NCI-H2029 treated with DMSO at 0.1 percent for 48 hours (cell line): Measurements from ENCODE around the gene NFIX.
A peak's percentile ranks its signal among the peaks of the same experiment; 100 is the strongest.
"Not testable (repeated sequence)": the region's sequence is repeated elsewhere in the genome, so short reads cannot be mapped to it uniquely, and the experiment has no call there.

Experiments used
- DNase-seq: peaks from one replicate; lab custom pipeline; 2025; lab: John Stamatoyannopoulos, UW

The NFIX gene

DNA sequence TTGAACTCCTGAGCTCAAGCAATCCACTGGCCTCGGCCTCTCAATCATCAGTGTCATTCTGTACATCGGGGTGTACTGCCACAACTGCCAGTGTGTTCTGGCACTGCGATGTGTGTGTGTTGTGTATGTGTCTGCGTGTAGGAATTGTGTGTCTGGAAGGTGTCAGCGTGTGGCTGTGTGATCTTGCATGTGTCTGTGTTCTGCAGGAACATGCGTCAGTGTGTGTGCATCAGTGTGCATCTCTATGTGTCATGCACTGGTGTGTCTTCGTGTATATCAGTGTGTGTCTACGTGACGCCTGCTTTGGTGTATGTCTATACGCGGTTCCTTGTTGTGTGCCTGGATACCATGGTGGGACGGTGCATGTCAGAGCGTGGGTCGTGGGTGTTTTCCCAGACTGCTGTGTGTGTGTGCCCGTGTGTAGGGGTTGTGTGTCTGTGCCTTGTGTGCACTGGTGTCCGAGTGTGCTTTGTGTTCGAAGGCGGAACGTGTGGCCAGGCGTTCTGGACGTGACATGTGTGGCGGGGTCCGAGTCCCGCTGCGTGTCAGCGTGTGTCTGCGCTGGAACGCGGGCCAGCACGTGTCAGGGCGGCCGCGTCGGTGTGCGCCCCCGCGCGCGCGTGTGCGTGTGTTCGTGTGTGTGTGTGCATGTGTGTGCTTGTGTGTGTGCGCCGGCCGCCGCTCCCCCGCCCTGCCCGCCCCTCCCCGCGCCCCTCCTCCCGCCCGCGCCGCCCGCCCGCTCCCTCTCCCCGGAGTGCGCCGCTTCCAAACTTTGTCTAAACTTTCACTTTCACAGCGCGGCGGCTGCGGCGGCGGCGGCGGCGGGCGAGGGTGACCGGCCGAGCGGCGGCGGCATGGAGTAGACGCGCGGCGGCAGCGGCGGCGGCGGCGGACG lies at the start of gene NFIX:
Gene NFIX (plus strand): TSS at position 775 of the 895 bp plus-strand sequence. CDS start 363 bp downstream, outside the sequence.
- no peak for DNase-seq

GRCh38 chr19:12945479-12946091 lies 49.7 kb upstream of the NFIX start, which contains the start of gene RAD23A:
TSS of gene RAD23A (plus strand) at chr19:12945862. CDS start at chr19:12945949, 87 bp downstream.
- DNase-seq = peak; percentile 81

- DNase-seq = peak; percentile 39
These were observed 49.1 kb upstream of the NFIX start for GRCh38 chr19:12946092-12946721.

- no peak for DNase-seq
These were observed 48.4 kb upstream of the NFIX start for GRCh38 chr19:12946731-12947496.

DNA sequence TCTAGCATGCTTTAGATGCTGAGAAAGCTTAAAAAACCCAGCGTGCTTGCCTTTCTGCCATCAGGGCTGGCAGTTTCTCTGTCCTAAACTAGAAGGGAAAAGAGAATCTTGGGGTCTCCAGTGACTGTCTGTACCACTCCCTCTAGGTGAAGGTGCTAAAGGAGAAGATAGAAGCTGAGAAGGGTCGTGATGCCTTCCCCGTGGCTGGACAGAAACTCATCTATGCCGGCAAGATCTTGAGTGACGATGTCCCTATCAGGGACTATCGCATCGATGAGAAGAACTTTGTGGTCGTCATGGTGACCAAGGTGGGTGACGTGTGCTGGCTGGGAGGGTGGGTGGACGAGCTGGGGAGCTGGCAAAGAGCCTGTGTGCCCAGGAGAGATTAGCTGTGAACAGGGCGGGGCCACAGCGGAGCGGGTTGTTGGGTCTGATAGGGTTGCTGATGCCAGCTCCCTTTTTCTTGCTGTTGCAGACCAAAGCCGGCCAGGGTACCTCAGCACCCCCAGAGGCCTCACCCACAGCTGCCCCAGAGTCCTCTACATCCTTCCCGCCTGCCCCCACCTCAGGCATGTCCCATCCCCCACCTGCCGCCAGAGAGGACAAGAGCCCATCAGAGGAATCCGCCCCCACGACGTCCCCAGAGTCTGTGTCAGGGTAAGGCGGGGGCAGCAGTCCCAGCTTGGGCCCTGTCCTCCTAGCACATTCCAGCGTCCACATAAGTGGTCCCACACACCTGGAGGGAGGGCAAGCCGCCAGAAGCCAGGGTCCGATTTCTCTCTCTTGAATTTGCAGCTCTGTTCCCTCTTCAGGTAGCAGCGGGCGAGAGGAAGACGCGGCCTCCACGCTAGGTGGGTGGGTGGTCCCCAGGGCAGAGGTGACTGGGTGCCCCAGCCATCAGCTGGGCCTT lies 47.3 kb upstream of the NFIX start:
- DNase-seq = no peak

DNA sequence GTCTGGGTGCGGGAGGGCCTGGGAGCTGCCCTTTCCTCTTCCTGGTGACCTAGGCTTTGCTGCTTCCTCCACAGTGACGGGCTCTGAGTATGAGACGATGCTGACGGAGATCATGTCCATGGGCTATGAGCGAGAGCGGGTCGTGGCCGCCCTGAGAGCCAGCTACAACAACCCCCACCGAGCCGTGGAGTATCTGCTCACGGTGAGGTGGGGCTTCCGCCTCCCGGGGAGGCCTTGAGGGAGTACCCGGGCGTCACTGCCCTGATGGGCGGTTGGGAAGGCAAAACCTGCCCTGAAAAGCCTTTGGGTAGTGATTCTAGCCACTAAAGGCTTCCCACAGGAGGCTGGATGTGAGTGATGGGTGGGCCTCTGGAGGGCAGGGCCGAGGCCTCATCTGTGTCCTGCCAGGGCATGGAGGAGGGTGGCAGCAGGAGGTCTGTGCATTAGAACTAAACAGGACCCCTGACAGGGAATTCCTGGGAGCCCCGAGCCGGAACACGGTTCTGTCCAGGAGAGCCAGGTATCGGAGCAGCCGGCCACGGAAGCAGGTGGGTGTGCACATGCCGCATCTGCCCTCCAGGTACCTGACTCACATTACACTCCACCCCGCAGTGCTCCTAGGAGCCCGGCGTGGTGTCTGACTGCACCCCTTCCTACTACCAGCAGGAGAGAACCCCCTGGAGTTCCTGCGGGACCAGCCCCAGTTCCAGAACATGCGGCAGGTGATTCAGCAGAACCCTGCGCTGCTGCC lies 46.5 kb upstream of the NFIX start:
- DNase-seq = no peak

DNA sequence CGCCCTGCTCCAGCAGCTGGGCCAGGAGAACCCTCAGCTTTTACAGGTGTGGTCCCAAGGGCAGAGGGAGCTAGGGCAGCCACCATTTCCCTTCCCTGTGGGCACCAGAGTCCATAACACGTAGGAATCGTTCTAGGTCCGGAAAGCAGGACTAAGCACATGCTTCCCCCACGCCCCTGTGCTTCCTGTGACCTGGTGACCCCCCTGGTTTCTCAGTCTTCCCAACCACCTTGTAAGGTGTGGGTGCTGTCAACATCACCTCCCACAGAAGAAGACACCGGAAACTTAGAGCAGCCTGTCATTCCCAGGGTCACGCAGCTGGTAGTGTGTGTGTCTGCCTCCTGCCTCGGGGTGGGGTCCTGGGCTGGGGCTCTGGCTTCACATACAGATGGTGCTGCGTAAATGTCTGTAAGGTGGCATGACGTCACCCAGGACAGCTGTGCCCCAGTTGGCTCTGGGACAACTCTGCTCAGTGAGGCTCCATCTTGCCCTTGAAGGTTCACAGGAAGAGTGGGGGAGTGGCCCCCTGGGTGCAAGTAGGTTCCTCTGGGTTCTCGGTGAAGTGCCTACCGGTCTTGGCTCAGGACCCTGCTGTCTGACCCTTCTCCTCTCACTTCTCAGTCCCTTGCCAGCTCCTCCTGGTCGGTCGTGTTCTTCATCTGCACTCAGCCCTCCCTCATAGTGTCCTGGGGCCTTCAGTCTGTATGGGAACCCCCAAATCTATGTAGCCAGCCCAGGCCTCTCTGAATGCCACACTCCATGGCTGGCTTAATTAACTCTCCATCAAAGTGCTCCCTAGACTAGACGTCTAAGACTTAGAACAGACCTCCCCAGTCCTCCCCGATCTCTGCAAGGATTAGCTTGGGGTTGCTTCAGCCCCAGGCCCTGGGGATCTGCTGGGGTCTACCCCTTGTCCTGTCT lies 45.7 kb upstream of the NFIX start:
- DNase-seq = no peak

- DNase-seq = not testable (repeated sequence)
These were observed 43.2 kb upstream of the NFIX start for GRCh38 chr19:12952050-12952449.

DNA sequence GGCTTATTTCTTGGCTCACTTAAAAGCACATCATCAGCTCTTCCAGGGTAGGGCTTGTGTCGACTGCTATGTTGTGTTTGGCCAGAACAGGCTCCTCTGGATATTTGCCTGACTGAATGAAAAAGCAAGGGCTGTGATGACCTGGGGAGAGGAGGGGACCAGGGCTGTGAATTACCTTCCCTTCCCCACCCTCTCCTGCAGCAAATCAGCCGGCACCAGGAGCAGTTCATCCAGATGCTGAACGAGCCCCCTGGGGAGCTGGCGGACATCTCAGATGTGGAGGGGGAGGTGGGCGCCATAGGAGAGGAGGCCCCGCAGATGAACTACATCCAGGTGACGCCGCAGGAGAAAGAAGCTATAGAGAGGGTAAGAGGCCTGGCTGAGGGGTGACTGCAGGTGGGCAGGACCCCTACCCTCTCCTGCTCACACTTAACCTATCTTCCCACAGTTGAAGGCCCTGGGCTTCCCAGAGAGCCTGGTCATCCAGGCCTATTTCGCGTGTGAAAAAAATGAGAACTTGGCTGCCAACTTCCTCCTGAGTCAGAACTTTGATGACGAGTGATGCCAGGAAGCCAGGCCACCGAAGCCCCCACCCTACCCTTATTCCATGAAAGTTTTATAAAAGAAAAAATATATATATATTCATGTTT lies 42.7 kb upstream of the NFIX start:
- DNase-seq = no peak

- no peak for DNase-seq
These were observed 42.0 kb upstream of the NFIX start for GRCh38 chr19:12953138-12953798.

GRCh38 chr19:12953799-12954611 lies 41.3 kb upstream of the NFIX start:
- DNase-seq = no peak

GRCh38 chr19:12954612-12954962 lies 40.7 kb upstream of the NFIX start:
- no peak for DNase-seq

DNA sequence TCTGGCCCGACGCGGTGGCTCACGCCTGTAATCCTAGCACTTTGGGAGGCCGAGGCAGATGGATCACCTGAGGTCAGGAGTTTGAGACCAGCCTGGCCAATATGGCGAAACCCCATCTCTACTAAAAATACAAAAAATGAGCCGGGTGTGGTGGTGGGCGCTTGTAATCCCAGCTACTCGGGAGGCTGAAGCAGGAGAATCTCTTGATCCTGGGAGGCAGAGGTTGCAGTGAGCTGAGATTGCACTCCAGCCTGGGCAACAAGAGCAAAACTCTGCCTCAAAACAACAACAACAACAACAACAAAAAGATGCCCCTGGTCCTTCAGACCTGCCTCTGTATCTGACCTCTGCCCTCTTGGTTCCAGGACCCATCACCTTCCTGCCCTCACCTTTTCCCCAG lies 39.7 kb upstream of the NFIX start:
- not testable (repeated sequence) for DNase-seq

- no peak for DNase-seq
These were observed 39.3 kb upstream of the NFIX start for GRCh38 chr19:12955996-12956395.

- DNase-seq = peak; percentile 24
These were observed 38.6 kb upstream of the NFIX start, which contains the start of gene GADD45GIP1 for GRCh38 chr19:12956446-12957388. TSS of gene GADD45GIP1 (minus strand) at chr19:12957223. CDS start at chr19:12957212, 11 bp downstream.

GRCh38 chr19:12957389-12957952 lies 37.8 kb upstream of the NFIX start:
- DNase-seq = not testable (repeated sequence)
